ENCODE results near the gene HTATIP2.

Gene HTATIP2

GRCh38 chr11:20360650-20361049 is 2.9 kb upstream of the HTATIP2 start:
- peak; percentile 39 for DNase-seq
- H3K9me3 ChIP-seq (replicated peaks; ENCODE audit: insufficient read depth, low read length): no peaks in the 10 kb centered on the region
- peaks cover 9% of the 10 kb centered on the region; the same call in 1 of the 2 replicates for H3K4me1 ChIP-seq (ENCODE audit: low read length)
- H3K4me3 ChIP-seq (ENCODE audit: low read length): no peak overlapping the region
- H3K27me3 ChIP-seq (replicated peaks; ENCODE audit: insufficient read depth, low read length): no peaks in the 10 kb centered on the region
- no peaks in the 10 kb centered on the region for H3K9me2 ChIP-seq (replicated peaks; ENCODE audit: insufficient read depth, low read length)
- H3K79me2 ChIP-seq (ENCODE audit: low read length): no peaks in the 10 kb centered on the region
- no peaks in the 10 kb centered on the region for H3K36me3 ChIP-seq (replicated peaks; ENCODE audit: insufficient read depth, low read length)
- H3F3A ChIP-seq (ENCODE audit: insufficient read depth, low read length): no peaks in the 10 kb centered on the region
- H3K4me2 ChIP-seq (ENCODE audit: low read depth, low read length): no peak overlapping the region
- TF ChIP-seq EZH2 (optimal IDR thresholded peaks at IDR 0.05; ENCODE audit: low read depth, low read length): no peak
- TF ChIP-seq, protein P1, sequence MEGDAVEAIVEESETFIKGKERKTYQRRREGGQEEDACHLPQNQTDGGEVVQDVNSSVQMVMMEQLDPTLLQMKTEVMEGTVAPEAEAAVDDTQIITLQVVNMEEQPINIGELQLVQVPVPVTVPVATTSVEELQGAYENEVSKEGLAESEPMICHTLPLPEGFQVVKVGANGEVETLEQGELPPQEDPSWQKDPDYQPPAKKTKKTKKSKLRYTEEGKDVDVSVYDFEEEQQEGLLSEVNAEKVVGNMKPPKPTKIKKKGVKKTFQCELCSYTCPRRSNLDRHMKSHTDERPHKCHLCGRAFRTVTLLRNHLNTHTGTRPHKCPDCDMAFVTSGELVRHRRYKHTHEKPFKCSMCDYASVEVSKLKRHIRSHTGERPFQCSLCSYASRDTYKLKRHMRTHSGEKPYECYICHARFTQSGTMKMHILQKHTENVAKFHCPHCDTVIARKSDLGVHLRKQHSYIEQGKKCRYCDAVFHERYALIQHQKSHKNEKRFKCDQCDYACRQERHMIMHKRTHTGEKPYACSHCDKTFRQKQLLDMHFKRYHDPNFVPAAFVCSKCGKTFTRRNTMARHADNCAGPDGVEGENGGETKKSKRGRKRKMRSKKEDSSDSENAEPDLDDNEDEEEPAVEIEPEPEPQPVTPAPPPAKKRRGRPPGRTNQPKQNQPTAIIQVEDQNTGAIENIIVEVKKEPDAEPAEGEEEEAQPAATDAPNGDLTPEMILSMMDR (IDR thresholded peaks at IDR 0.05; ENCODE audit: low read length): no peak
- TF ChIP-seq EZH2phosphoT487 (IDR thresholded peaks at IDR 0.05; ENCODE audit: low read length): no peak
- no peak overlapping the region for H3K9ac ChIP-seq (ENCODE audit: low read length)
- H2AFZ ChIP-seq (ENCODE audit: low read length): no peak overlapping the region
- H4K20me1 ChIP-seq (ENCODE audit: insufficient read depth, low read length): no peaks in the 10 kb centered on the region
- H3K27ac ChIP-seq (ENCODE audit: low read length): no peak overlapping the region

- Histone ChIP-seq H3F3A (ENCODE audit: insufficient read depth, low read length) (no peaks in the 10 kb centered on the region), H3K4me1 (ENCODE audit: low read length) (peaks cover 9% of the 10 kb centered on the region; the same call in 1 of the 2 replicates), H3K27me3 (replicated peaks; ENCODE audit: insufficient read depth, low read length) (no peaks in the 10 kb centered on the region), H3K36me3 (replicated peaks; ENCODE audit: insufficient read depth, low read length) (no peaks in the 10 kb centered on the region), H3K9ac (ENCODE audit: low read length) (no peak overlapping the region), H4K20me1 (ENCODE audit: insufficient read depth, low read length) (no peaks in the 10 kb centered on the region), H3K79me2 (ENCODE audit: low read length) (no peaks in the 10 kb centered on the region), H3K9me2 (replicated peaks; ENCODE audit: insufficient read depth, low read length) (no peaks in the 10 kb centered on the region), H3K4me3 (ENCODE audit: low read length) (no peak overlapping the region), H2AFZ (ENCODE audit: low read length) (no peak overlapping the region), H3K27ac (ENCODE audit: low read length) (no peak overlapping the region), H3K4me2 (ENCODE audit: low read depth, low read length) (no peak overlapping the region), H3K9me3 (replicated peaks; ENCODE audit: insufficient read depth, low read length) (no peaks in the 10 kb centered on the region)
- TF ChIP-seq EZH2phosphoT487 (IDR thresholded peaks at IDR 0.05; ENCODE audit: low read length) (no peak), EZH2 (optimal IDR thresholded peaks at IDR 0.05; ENCODE audit: low read depth, low read length) (no peak)
- TF ChIP-seq, protein P1 (IDR thresholded peaks at IDR 0.05; ENCODE audit: low read length): no peak
- DNase-seq: no peak
These were observed 1.0 kb upstream of the HTATIP2 start for GRCh38 chr11:20362481-20362880.

- peak overlapping the region; percentile 93 for H2AFZ ChIP-seq (ENCODE audit: low read length)
- H3K4me3 ChIP-seq (ENCODE audit: low read length): peak overlapping the region; percentile 74
- H3F3A ChIP-seq (ENCODE audit: insufficient read depth, low read length): no peaks in the 10 kb centered on the region
- peak overlapping the region; percentile 95 for H3K4me2 ChIP-seq (ENCODE audit: low read depth, low read length)
- H3K9ac ChIP-seq (ENCODE audit: low read length): peak overlapping the region; percentile 67
- no peak overlapping the region for H3K27ac ChIP-seq (ENCODE audit: low read length)
- TF ChIP-seq EZH2 (optimal IDR thresholded peaks at IDR 0.05; ENCODE audit: low read depth, low read length): no peak
- TF ChIP-seq, protein P1 (IDR thresholded peaks at IDR 0.05; ENCODE audit: low read length): no peak
- TF ChIP-seq EZH2phosphoT487 (IDR thresholded peaks at IDR 0.05; ENCODE audit: low read length): no peak
- no peaks in the 10 kb centered on the region for H3K27me3 ChIP-seq (replicated peaks; ENCODE audit: insufficient read depth, low read length)
- H3K9me2 ChIP-seq (replicated peaks; ENCODE audit: insufficient read depth, low read length): no peaks in the 10 kb centered on the region
- no peaks in the 10 kb centered on the region for H3K9me3 ChIP-seq (replicated peaks; ENCODE audit: insufficient read depth, low read length)
- DNase-seq: no peak
- no peaks in the 10 kb centered on the region for H3K36me3 ChIP-seq (replicated peaks; ENCODE audit: insufficient read depth, low read length)
- H4K20me1 ChIP-seq (ENCODE audit: insufficient read depth, low read length): no peaks in the 10 kb centered on the region
- H3K79me2 ChIP-seq (ENCODE audit: low read length): no peaks in the 10 kb centered on the region
- H3K4me1 ChIP-seq (ENCODE audit: low read length): peaks cover 9% of the 10 kb centered on the region; the same call in 1 of the 2 replicates
These were observed 390 bp upstream of the HTATIP2 start for GRCh38 chr11:20363149-20363499.

Data from MM.1S (cell line).